BJ (cell line): ENCODE data around the gene NRCAM. TPM values are rescaled to one million over a fixed set of nuclear protein-coding genes. Genes with fewer than 3 reads are reported as not detected.

Experiments
- CTCF ChIA-PET: fragments of 350-600 bp; formaldehyde crosslinking; extraction: SDS; loops from one replicate; lab custom pipeline; 2021; ENCODE audit warnings: antibody characterized with exemption, inconsistent platforms; lab: Yijun Ruan, JAX
- POLR2A ChIA-PET: fragments of 300-600 bp; sonication (Branson Sonifier 250); formaldehyde crosslinking; extraction: SDS; loops from one replicate; lab custom pipeline; 2021; ENCODE audit warnings: antibody characterized with exemption; lab: Charles Lee
- DNase-seq: peaks from one replicate; pipeline ENCODE4 v3.0.0-alpha.2; 2011; ENCODE audit warnings: low read depth
- H3K27me3 ChIP-seq: 2 replicates; pipeline ENCODE4 v1.6.0; 2011; ENCODE audit warnings: low read length; ENCODE audit not compliant: control insufficient read depth, insufficient read depth
- H3K36me3 ChIP-seq: 2 replicates; pipeline ENCODE4 v1.5.1; 2011; ENCODE audit warnings: low read length; ENCODE audit not compliant: control insufficient read depth, insufficient read depth
- H3K4me3 ChIP-seq: 2 replicates; pipeline ENCODE4 v1.5.1; 2011; ENCODE audit warnings: low read depth, mild to moderate bottlenecking, control low read depth, low read length
- CTCF ChIP-seq: IDR thresholded peaks from 2 replicates; pipeline ENCODE4 v1.5.1; 2011; ENCODE audit warnings: low read depth, mild to moderate bottlenecking, control low read depth, inconsistent platforms, low read length, moderate library complexity; ENCODE audit not compliant: insufficient read depth
- polyA plus RNA-seq: library from polyadenylated mRNA; depleted of rRNA; stranded (reverse); fragments of >200 nt; gene quantifications from 2 replicates; pipeline ENCODE4 v1.2.3, GENCODE V29; 2011

NRCAM gene
- polyA plus RNA-seq, 1 experiment, result 1.1 TPM

- Histone ChIP-seq H3K36me3 (no peaks in the 10 kb centered on the region; the same call in 1 of the 2 replicates), H3K4me3 (no peak overlapping the region), H3K27me3 (no peaks in the 10 kb centered on the region)
- TF ChIP-seq CTCF, result no peak
- CTCF ChIA-PET, result no interaction called here
- POLR2A ChIA-PET, result no interaction called here
- no peak for DNase-seq
Observed at GRCh38 chr7:108118959-108119358, 337.3 kb downstream of the NRCAM start.

- Histone ChIP-seq H3K36me3 (no peaks in the 10 kb centered on the region), H3K4me3 (no peak overlapping the region), H3K27me3 (no peaks in the 10 kb centered on the region)
- DNase-seq, result no peak
- TF ChIP-seq CTCF, result peak; percentile 38
- ChIA-PET CTCF (interaction anchor here (1.0 to 1.5 kb wide), 6 partner anchors 8 to 31 kb away, joined by 3 to 5 read pairs (median 4); no protein-coding TSS in a partner anchor), POLR2A (no interaction called here)
Observed at GRCh38 chr7:108114117-108114841, 342.0 kb downstream of the NRCAM start.

- DNase-seq, result no peak
- ChIA-PET CTCF (interaction anchor here (1.3 kb wide), 1 partner anchor 14 kb away, joined by 4 read pairs; no protein-coding TSS in a partner anchor), POLR2A (no interaction called here)
- TF ChIP-seq CTCF, result no peak
- no peak overlapping the region for H3K4me3 ChIP-seq
- H3K27me3 ChIP-seq, result no peaks in the 10 kb centered on the region
- H3K36me3 ChIP-seq, result no peaks in the 10 kb centered on the region
Observed at GRCh38 chr7:108112683-108113082, 343.6 kb downstream of the NRCAM start.

- Histone ChIP-seq H3K36me3 (no peaks in the 10 kb centered on the region), H3K27me3 (no peaks in the 10 kb centered on the region), H3K4me3 (no peak overlapping the region)
- CTCF ChIA-PET, result interaction anchor here (0.8 to 1.5 kb wide), 2 partner anchors 30 to 70 kb away, joined by 3 read pairs; no protein-coding TSS in a partner anchor
- DNase-seq, result no peak
- POLR2A ChIA-PET, result no interaction called here
- no peak for TF ChIP-seq CTCF
Observed at GRCh38 chr7:108109221-108109908, 346.9 kb downstream of the NRCAM start.

DNA sequence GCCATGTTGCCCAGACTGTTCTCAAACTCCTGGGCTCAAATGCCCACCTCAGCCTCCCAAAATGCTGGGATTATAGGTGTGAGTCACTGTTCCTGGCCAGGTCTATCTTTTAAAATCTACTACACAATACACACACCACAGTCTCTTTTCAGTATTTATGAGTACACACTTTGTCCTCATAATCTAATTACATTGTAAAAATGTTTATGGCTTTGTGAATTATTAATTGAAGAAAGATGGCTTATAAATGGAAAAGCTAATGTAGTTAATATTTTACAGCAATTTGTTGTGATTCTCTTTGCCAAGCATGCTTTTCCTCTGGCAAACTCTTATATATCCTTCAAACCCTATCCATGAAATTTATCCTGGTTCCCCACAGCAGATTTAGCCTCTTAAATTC is 348.1 kb downstream of the NRCAM start:
- POLR2A ChIA-PET, result no interaction called here

More for the DNA sequence above, 348.1 kb downstream of the NRCAM start:
- Histone ChIP-seq H3K4me3 (no peak overlapping the region), H3K27me3 (no peaks in the 10 kb centered on the region), H3K36me3 (no peaks in the 10 kb centered on the region)
- no peak for DNase-seq
- CTCF ChIA-PET, result no interaction called here
- no peak for TF ChIP-seq CTCF
